ENCODE measurements around the gene KIF1B. TPM values are rescaled to one million over a fixed set of nuclear protein-coding genes. Genes with fewer than 3 reads are reported as not detected.

The KIF1B gene
- total RNA-seq, 1 experiment from 2014 or later: 70.1 TPM

DNA sequence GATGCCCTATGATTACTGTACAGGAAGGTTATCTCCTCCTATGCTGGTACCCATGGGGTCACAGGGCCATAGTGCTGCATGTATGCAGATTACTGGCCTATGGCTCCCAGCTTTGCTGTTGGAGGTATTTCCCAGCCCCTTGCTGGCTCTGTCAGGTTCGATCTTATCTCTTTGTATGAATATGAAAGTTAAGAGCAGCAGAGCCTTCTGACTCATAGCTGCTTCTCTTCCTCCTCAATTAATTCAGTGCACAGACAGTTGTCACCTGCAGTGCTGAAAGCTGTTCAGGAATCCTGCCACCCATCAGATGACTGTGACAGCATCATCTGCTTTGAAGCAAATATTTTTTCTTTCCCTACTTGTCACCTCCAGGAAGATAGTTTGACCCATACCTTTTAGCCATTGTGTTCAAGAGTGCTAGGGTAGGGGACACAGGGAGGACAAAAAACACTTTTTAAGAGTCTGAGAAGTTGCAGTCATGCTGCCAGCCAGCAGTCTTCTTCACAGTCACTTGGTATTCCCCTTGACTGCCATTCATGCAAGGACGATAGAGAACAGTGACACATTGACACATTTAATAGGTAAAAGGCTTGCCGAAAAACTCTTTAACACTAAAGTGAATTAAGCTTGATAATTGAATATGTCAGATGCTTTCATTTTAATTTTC lies 73.1 kb downstream of the KIF1B start (continued):
- TF ChIP-seq E2F4 (CRISPR knock-in tag; IDR thresholded peaks at IDR 0.05; ENCODE audit: borderline replicate concordance, low read depth) (no peak), NR2C2 (CRISPR knock-in tag; IDR thresholded peaks at IDR 0.05) (no peak), ZNF121 (CRISPR knock-in tag; IDR thresholded peaks at IDR 0.05) (no peak), ZBTB21 (CRISPR knock-in tag; IDR thresholded peaks at IDR 0.05; ENCODE audit: borderline replicate concordance) (no peak), ATF1 (CRISPR knock-in tag; IDR thresholded peaks at IDR 0.05) (no peak), NR3C1 (CRISPR knock-in tag; conservative IDR thresholded peaks at IDR 0.05; ENCODE audit: low read depth) (no peak), TP53 (CRISPR knock-in tag; IDR thresholded peaks at IDR 0.05) (no peak), ZNF219 (CRISPR knock-in tag; IDR thresholded peaks at IDR 0.05; ENCODE audit: borderline replicate concordance) (no peak)
- TF ChIP-seq, protein P1, sequence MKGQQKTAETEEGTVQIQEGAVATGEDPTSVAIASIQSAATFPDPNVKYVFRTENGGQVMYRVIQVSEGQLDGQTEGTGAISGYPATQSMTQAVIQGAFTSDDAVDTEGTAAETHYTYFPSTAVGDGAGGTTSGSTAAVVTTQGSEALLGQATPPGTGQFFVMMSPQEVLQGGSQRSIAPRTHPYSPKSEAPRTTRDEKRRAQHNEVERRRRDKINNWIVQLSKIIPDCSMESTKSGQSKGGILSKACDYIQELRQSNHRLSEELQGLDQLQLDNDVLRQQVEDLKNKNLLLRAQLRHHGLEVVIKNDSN (CRISPR knock-in tag; IDR thresholded peaks at IDR 0.05): no peak

DNA sequence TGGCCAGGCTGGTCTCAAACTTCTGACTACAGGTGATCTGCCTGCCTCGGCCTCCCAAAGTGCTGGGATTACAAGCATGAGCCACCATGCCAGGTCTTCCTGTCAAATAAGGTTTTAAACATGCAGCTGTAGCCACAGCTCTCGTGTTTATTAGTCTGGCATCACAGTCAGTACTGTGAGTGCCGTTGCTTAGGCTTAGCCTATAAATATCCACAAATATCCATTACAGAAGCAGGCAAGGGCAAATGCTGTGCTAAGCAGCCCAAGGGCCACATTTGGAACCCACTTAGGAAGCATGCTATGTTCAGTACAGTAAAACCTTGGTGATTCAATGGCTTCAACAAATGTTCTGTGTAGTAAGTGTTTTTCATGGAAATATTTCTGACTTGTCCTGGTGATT lies 75.9 kb downstream of the KIF1B start:
- no peak for TF ChIP-seq E2F5 (CRISPR knock-in tag; IDR thresholded peaks at IDR 0.05)
- TF ChIP-seq, protein P2, sequence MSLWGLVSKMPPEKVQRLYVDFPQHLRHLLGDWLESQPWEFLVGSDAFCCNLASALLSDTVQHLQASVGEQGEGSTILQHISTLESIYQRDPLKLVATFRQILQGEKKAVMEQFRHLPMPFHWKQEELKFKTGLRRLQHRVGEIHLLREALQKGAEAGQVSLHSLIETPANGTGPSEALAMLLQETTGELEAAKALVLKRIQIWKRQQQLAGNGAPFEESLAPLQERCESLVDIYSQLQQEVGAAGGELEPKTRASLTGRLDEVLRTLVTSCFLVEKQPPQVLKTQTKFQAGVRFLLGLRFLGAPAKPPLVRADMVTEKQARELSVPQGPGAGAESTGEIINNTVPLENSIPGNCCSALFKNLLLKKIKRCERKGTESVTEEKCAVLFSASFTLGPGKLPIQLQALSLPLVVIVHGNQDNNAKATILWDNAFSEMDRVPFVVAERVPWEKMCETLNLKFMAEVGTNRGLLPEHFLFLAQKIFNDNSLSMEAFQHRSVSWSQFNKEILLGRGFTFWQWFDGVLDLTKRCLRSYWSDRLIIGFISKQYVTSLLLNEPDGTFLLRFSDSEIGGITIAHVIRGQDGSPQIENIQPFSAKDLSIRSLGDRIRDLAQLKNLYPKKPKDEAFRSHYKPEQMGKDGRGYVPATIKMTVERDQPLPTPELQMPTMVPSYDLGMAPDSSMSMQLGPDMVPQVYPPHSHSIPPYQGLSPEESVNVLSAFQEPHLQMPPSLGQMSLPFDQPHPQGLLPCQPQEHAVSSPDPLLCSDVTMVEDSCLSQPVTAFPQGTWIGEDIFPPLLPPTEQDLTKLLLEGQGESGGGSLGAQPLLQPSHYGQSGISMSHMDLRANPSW (CRISPR knock-in tag; conservative IDR thresholded peaks at IDR 0.05; ENCODE audit: low read depth): no peak
- no peak for TF ChIP-seq ZNF512 (CRISPR knock-in tag; IDR thresholded peaks at IDR 0.05; ENCODE audit: borderline replicate concordance)
- no peak for TF ChIP-seq GTF2I (CRISPR knock-in tag; conservative IDR thresholded peaks at IDR 0.05)
- TF ChIP-seq HMGA2 (CRISPR knock-in tag; IDR thresholded peaks at IDR 0.05): no peak
- Mint-ChIP-seq H3K36me3 (peaks cover 31% of the 10 kb centered on the region), H3K9me3 (no peaks in the 10 kb centered on the region), H3K4me1 (no peaks in the 10 kb centered on the region), H3K4me3 (no peak overlapping the region), H3K27me3 (ENCODE audit: low read depth) (no peaks in the 10 kb centered on the region), H3K27ac (peak overlapping the region; percentile 58; the same call in 1 of the 2 replicates)
- ChIA-PET CTCF (no interaction called here), POLR2A (interaction anchor here (0.5 kb wide), 1 partner anchor 111 kb away, joined by 4 read pairs; no protein-coding TSS in a partner anchor)
- DNase-seq (ENCODE audit: low spot score): no peak
- ATAC-seq: no peak

- ATAC-seq (no peak), DNase-seq (ENCODE audit: low spot score) (no peak)
- H3K4me1 Mint-ChIP-seq: no peaks in the 10 kb centered on the region
- H3K27me3 Mint-ChIP-seq (ENCODE audit: low read depth): no peaks in the 10 kb centered on the region
- ChIA-PET POLR2A (no interaction called here), CTCF (no interaction called here)
- peaks cover 35% of the 10 kb centered on the region for H3K36me3 Mint-ChIP-seq
- no peak overlapping the region for H3K27ac Mint-ChIP-seq
- no peak overlapping the region for H3K4me3 Mint-ChIP-seq
- TF ChIP-seq ZNF219 (CRISPR knock-in tag; IDR thresholded peaks at IDR 0.05; ENCODE audit: borderline replicate concordance) (no peak), GABPB1 (CRISPR knock-in tag; IDR thresholded peaks at IDR 0.05) (no peak), ZNF121 (CRISPR knock-in tag; IDR thresholded peaks at IDR 0.05) (no peak), SMAD4 (CRISPR knock-in tag; IDR thresholded peaks at IDR 0.05) (no peak)
- TF ChIP-seq, protein P3, sequence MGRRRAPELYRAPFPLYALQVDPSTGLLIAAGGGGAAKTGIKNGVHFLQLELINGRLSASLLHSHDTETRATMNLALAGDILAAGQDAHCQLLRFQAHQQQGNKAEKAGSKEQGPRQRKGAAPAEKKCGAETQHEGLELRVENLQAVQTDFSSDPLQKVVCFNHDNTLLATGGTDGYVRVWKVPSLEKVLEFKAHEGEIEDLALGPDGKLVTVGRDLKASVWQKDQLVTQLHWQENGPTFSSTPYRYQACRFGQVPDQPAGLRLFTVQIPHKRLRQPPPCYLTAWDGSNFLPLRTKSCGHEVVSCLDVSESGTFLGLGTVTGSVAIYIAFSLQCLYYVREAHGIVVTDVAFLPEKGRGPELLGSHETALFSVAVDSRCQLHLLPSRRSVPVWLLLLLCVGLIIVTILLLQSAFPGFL (CRISPR knock-in tag; IDR thresholded peaks at IDR 0.05; ENCODE audit: borderline replicate concordance): no peak
- H3K9me3 Mint-ChIP-seq: no peaks in the 10 kb centered on the region
Observed at GRCh38 chr1:10287023-10287645, 76.8 kb downstream of the KIF1B start.
